PC-3 (cell line): ENCODE results near the gene CEP128. TPM values are rescaled to one million over a fixed set of nuclear protein-coding genes. Genes with fewer than 3 reads are reported as not detected.

ENCODE experiments used
- ATAC-seq: fragments of 200-7000 bp; cut with Tn5 transposase; 2 replicates; pipeline ENCODE4 v1.9.1; 2020; ENCODE audit warnings: mild to moderate bottlenecking, moderate library complexity
- BruUV-seq: library from RNA; stranded (reverse); fragments of 400-500 nt; replicated peaks from 2 replicates; lab custom pipeline; 2021; lab: Mats Ljungman, UMichigan
- CTCF ChIA-PET: fragments of 300-600 bp; sonication (Branson Sonifier 250); formaldehyde crosslinking; loops from one replicate; lab custom pipeline; 2022; ENCODE audit warnings: antibody characterized with exemption; lab: Charles Lee
- POLR2A ChIA-PET: fragments of 300-600 bp; sonication (Branson Sonifier 250); formaldehyde crosslinking; loops from one replicate; lab custom pipeline; 2022; ENCODE audit warnings: antibody characterized with exemption; ENCODE audit not compliant: unreplicated experiment; lab: Charles Lee
- DNase-seq: peaks from one replicate; pipeline ENCODE4 v3.0.0-alpha.2; 2015
- H2AFZ ChIP-seq: fragments of 300-600 bp; sonication (generic); 2 replicates; pipeline ENCODE4 v1.6.0; 2016; ENCODE audit warnings: antibody characterized with exemption, low read length
- H3F3A ChIP-seq: fragments of 300-600 bp; sonication (generic); one replicate; pipeline ENCODE4 v1.6.0; 2017; ENCODE audit warnings: antibody characterized with exemption, low read length, control low read depth, mild to moderate bottlenecking; ENCODE audit not compliant: unreplicated experiment
- H3K27ac ChIP-seq: fragments of 300-600 bp; sonication (generic); 2 replicates; pipeline ENCODE4 v1.5.1; 2016; ENCODE audit warnings: mild to moderate bottlenecking, low read length
- H3K27me3 ChIP-seq: fragments of 300-600 bp; sonication (generic); 2 replicates; pipeline ENCODE4 v1.6.1; 2016; ENCODE audit warnings: low read length, mixed read lengths
- H3K36me3 ChIP-seq: fragments of 300-600 bp; sonication (generic); 2 replicates; pipeline ENCODE4 v1.6.1; 2016; ENCODE audit warnings: low read depth, mixed run types, low read length, mixed read lengths
- H3K4me1 ChIP-seq: fragments of 300-600 bp; sonication (generic); 2 replicates; pipeline ENCODE4 v1.5.1; 2016; ENCODE audit warnings: low read length; ENCODE audit not compliant: insufficient read depth
- H3K4me2 ChIP-seq: fragments of 300-600 bp; sonication (generic); 2 replicates; pipeline ENCODE4 v1.6.0; 2016; ENCODE audit warnings: low read length
- H3K4me3 ChIP-seq: fragments of 300-600 bp; sonication (generic); 2 replicates; pipeline ENCODE4 v1.5.1; 2016; ENCODE audit warnings: mild to moderate bottlenecking, low read length, mixed read lengths
- H3K79me2 ChIP-seq: fragments of 300-600 bp; sonication (generic); 2 replicates; pipeline ENCODE4 v1.6.1; 2017; ENCODE audit warnings: low read length, mixed read lengths
- H3K9ac ChIP-seq: fragments of 300-600 bp; sonication (generic); 2 replicates; pipeline ENCODE4 v1.6.0; 2016; ENCODE audit warnings: mild to moderate bottlenecking, low read length
- H3K9me2 ChIP-seq: fragments of 300-600 bp; sonication (generic); replicated peaks from 2 replicates; pipeline ENCODE4 v1.6.1; 2016; ENCODE audit warnings: mixed run types, low read length, mixed read lengths
- H3K9me3 ChIP-seq: fragments of 300-600 bp; sonication (generic); 2 replicates; pipeline ENCODE4 v1.6.1; 2016; ENCODE audit warnings: low read length, mixed read lengths
- H4K20me1 ChIP-seq: fragments of 300-600 bp; sonication (generic); 2 replicates; pipeline ENCODE4 v1.6.1; 2016; ENCODE audit warnings: low read length, mixed read lengths
- EZH2 ChIP-seq: fragments of 300-600 bp; sonication (generic); IDR thresholded peaks from one replicate; pipeline ENCODE4 v1.6.1; 2017; ENCODE audit warnings: antibody characterized with exemption, mild to moderate bottlenecking, low read length; ENCODE audit not compliant: unreplicated experiment
- EZH2phosphoT487 ChIP-seq: fragments of 300-600 bp; sonication (generic); IDR thresholded peaks from 2 replicates; pipeline ENCODE4 v1.6.1; 2018; ENCODE audit warnings: mild to moderate bottlenecking, antibody characterized with exemption, low read length, borderline replicate concordance
- intact Hi-C: fragments of 100-400 bp; cut with micrococcal nuclease; formaldehyde crosslinking; loops from 2 replicates; pipeline ENCODE4 v1.9.0; 2023
- total RNA-seq: library from RNA; depleted of rRNA; stranded (reverse); fragments of >200 nt; gene quantifications from 2 replicates; pipeline ENCODE4 v1.2.3, GENCODE V29; 2014
- TF ChIP-seq, protein P1 (sequence below): fragments of 300-600 bp; sonication (generic); conservative IDR thresholded peaks from 2 replicates; pipeline ENCODE4 v1.5.1; 2017; ENCODE audit warnings: antibody characterized with exemption, low read depth, mild to moderate bottlenecking, low read length

Gene CEP128
- total RNA-seq, 1 experiment from 2014 or later, result 11.6 TPM

DNA sequence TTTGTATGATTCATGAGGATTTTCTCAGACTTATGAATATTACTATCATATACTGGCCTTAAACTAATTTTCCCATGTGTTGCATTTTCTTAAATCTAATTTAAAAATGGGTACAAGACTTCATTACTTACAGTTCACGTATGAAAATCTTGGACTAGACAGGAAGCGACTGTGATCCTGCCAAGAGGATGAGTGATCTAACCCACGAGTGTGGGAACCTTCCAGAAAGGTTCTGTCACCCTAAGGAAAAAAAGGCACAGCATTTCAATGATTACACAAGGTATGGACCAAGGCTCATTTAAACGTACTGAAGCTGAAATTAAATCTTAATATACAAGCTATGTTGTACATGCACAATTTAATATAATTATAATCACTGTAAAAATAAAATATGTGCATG lies 436.8 kb downstream of the CEP128 start:
- Histone ChIP-seq H3K4me2 (no peak overlapping the region), H4K20me1 (no peaks in the 10 kb centered on the region), H3K27ac (no peak overlapping the region), H3K9me2 (no peaks in the 10 kb centered on the region), H3K4me1 (peaks cover 12% of the 10 kb centered on the region), H3K4me3 (no peak overlapping the region), H3K9me3 (no peaks in the 10 kb centered on the region), H3K36me3 (no peaks in the 10 kb centered on the region; the same call in 1 of the 2 replicates), H3K9ac (no peak overlapping the region), H3K79me2 (no peaks in the 10 kb centered on the region), H2AFZ (no peak overlapping the region), H3F3A (no peaks in the 10 kb centered on the region), H3K27me3 (no peaks in the 10 kb centered on the region)
- TF ChIP-seq, protein P1, sequence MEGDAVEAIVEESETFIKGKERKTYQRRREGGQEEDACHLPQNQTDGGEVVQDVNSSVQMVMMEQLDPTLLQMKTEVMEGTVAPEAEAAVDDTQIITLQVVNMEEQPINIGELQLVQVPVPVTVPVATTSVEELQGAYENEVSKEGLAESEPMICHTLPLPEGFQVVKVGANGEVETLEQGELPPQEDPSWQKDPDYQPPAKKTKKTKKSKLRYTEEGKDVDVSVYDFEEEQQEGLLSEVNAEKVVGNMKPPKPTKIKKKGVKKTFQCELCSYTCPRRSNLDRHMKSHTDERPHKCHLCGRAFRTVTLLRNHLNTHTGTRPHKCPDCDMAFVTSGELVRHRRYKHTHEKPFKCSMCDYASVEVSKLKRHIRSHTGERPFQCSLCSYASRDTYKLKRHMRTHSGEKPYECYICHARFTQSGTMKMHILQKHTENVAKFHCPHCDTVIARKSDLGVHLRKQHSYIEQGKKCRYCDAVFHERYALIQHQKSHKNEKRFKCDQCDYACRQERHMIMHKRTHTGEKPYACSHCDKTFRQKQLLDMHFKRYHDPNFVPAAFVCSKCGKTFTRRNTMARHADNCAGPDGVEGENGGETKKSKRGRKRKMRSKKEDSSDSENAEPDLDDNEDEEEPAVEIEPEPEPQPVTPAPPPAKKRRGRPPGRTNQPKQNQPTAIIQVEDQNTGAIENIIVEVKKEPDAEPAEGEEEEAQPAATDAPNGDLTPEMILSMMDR, result no peak
- TF ChIP-seq EZH2 (no peak), EZH2phosphoT487 (no peak)
- ChIA-PET CTCF (no interaction called here), POLR2A (no interaction called here)
- DNase-seq (no peak), ATAC-seq (no peak)
- BruUV-seq, result no TSS peak
- intact Hi-C loops, result no loop called here

GRCh38 chr14:80498533-80498932 lies 443.0 kb downstream of the CEP128 start:
- DNase-seq, result no peak
- ATAC-seq, result no peak
- Histone ChIP-seq H3K9me2 (no peaks in the 10 kb centered on the region), H3K4me2 (no peak overlapping the region), H3K27me3 (no peaks in the 10 kb centered on the region), H3K4me3 (no peak overlapping the region), H4K20me1 (no peaks in the 10 kb centered on the region), H3K4me1 (peaks cover 12% of the 10 kb centered on the region), H3K79me2 (no peaks in the 10 kb centered on the region), H3K9ac (no peak overlapping the region), H3K9me3 (no peaks in the 10 kb centered on the region), H2AFZ (no peak overlapping the region), H3K36me3 (no peaks in the 10 kb centered on the region; the same call in 1 of the 2 replicates), H3K27ac (no peak overlapping the region), H3F3A (no peaks in the 10 kb centered on the region)
- intact Hi-C loops, result no loop called here
- ChIA-PET CTCF (no interaction called here), POLR2A (no interaction called here)
- no peak for TF ChIP-seq EZH2phosphoT487
- no peak for TF ChIP-seq EZH2
- TF ChIP-seq, protein P1, result no peak
- BruUV-seq, result no TSS peak

DNA sequence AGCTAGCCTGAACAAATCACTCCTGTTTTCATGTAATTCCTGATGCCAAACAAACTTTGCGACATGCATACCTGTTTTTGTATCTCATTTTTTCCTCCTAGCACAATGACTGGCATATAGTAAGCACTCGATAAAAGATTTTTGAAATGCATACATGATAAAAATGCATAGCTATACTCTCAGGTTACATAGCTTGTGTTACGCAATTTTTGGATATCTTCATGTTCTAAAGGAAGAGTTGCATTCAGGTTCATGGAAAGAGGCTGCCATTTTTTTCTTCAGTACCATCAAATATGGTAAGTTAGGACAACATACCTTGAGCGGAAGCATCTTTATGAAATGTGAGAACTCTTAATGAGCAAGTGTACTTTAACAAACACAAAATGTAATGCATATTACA lies 445.4 kb downstream of the CEP128 start:
- peaks cover 11% of the 10 kb centered on the region for H3K4me1 ChIP-seq
- H2AFZ ChIP-seq, result no peak overlapping the region
- no peaks in the 10 kb centered on the region for H3K36me3 ChIP-seq
- H3K4me3 ChIP-seq, result no peak overlapping the region
- BruUV-seq, result no TSS peak
- no peaks in the 10 kb centered on the region for H3K9me2 ChIP-seq
- H3K9ac ChIP-seq, result no peak overlapping the region
- H3K27me3 ChIP-seq, result no peaks in the 10 kb centered on the region
- ATAC-seq, result no peak
- DNase-seq, result no peak
- no peaks in the 10 kb centered on the region for H3K79me2 ChIP-seq
- ChIA-PET CTCF (no interaction called here), POLR2A (no interaction called here)
- no peak for TF ChIP-seq EZH2
- TF ChIP-seq, protein P1, result no peak
- H3F3A ChIP-seq, result no peaks in the 10 kb centered on the region
- H4K20me1 ChIP-seq, result no peaks in the 10 kb centered on the region
- intact Hi-C loops, result no loop called here
- no peak overlapping the region for H3K4me2 ChIP-seq
- H3K9me3 ChIP-seq, result no peaks in the 10 kb centered on the region
- no peak overlapping the region for H3K27ac ChIP-seq
